HAP-1 (cell line): ENCODE data around the gene JUN.

Experiments
- DNase-seq, 2 experiments: peaks; one replicate each; pipeline ENCODE4 v3.0.0-alpha.2; 2016 to 2020; ENCODE audit warnings: low spot score in 2 of 2
- H3K27me3 ChIP-seq: fragments of 250-450 bp; sonication (Bioruptor Pico); 2 replicates; pipeline ENCODE4 v1.5.1; 2020; ENCODE audit warnings: low read depth, mild to moderate bottlenecking, moderate library complexity
- H3K36me3 ChIP-seq: fragments of 250-450 bp; sonication (Bioruptor Pico); replicated peaks from 2 replicates; pipeline ENCODE4 v1.5.1; 2020; ENCODE audit warnings: mild to moderate bottlenecking
- H3K4me1 ChIP-seq: fragments of 250-450 bp; sonication (Bioruptor Pico); 2 replicates; pipeline ENCODE4 v1.5.1; 2020; ENCODE audit warnings: mild to moderate bottlenecking
- H3K4me3 ChIP-seq: fragments of 250-450 bp; sonication (Bioruptor Pico); 2 replicates; pipeline ENCODE4 v1.5.1; 2020; ENCODE audit warnings: mild to moderate bottlenecking, moderate library complexity
- H3K9me3 ChIP-seq: fragments of 250-450 bp; sonication (Bioruptor Pico); 2 replicates; pipeline ENCODE4 v1.5.1; 2020; ENCODE audit warnings: mild to moderate bottlenecking, moderate library complexity
- in situ Hi-C: fragments of 300-500 bp; cut with MboI; formaldehyde crosslinking; loops from 3 replicates; pipeline ENCODE4 v1.14.3; 2020; ENCODE audit warnings: low sequenced_read_pairs, inconsistent platforms, mixed read lengths

The JUN gene

DNA sequence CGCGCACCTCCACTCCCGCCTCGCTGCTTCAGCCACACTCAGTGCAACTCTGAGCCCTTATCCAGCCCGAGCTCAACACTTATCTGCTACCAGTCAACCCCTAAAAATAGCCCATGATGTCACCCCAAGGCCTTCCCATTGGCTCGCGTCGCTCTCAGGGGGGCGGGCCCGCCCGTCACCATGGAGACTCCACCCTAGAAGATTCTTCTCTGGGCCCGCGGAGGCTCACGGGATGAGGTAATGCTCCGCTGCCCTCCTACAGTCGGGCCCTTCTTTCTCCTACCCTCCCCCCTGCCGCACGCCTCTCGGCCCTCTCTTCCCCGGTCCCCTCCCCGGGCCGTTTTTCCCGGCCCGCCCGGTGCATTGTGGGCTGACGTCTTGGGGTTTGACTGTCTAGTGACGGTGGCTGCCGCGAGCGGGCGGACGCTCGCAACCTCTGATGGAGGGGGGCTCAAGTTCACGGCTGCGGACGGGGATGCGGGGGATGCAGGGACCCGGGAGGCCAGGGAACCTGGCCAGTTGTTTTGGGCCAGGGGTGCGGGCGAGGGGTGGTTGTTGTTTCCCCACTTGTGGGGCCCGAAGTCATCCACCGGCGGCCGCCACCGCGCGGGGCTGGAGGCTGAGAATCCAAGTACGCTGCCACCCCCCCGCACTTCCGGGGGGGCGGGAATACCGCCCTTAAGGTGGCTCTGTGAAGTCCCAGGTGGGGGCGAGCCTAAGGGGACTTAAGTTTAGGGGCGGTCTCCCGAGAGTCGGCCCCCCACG lies at the start of gene JUN:
JUN (minus strand) TSS at position 55 of the 765 bp plus-strand sequence. CDS start 977 bp downstream, outside the sequence.
- Histone ChIP-seq H3K4me1 (no peaks in the 10 kb centered on the region), H3K9me3 (no peaks in the 10 kb centered on the region), H3K27me3 (no peaks in the 10 kb centered on the region), H3K36me3 (no peaks in the 10 kb centered on the region), H3K4me3 (peak within 1 kb of the TSS; percentile 82)
- DNase-seq, result peak; percentile 98 to 99
- in situ Hi-C loops, result no loop called here

GRCh38 chr1:58833166-58833565 lies 49.3 kb upstream of the JUN start:
- Histone ChIP-seq H3K36me3 (no peaks in the 10 kb centered on the region), H3K9me3 (no peaks in the 10 kb centered on the region), H3K27me3 (no peaks in the 10 kb centered on the region), H3K4me1 (no peaks in the 10 kb centered on the region), H3K4me3 (no peak overlapping the region)
- no peak for DNase-seq
- in situ Hi-C loops, result no loop called here

GRCh38 chr1:58830291-58830690 lies 46.4 kb upstream of the JUN start:
- in situ Hi-C loops, result no loop called here
- H3K4me1 ChIP-seq, result no peaks in the 10 kb centered on the region

GRCh38 chr1:58829866-58830265 lies 46.0 kb upstream of the JUN start:
- DNase-seq, result no peak
- H3K4me3 ChIP-seq, result no peak overlapping the region
- H3K36me3 ChIP-seq, result no peaks in the 10 kb centered on the region
- H3K9me3 ChIP-seq, result peaks cover 3% of the 10 kb centered on the region; the same call in 1 of the 2 replicates
- H3K27me3 ChIP-seq, result no peaks in the 10 kb centered on the region
- H3K4me1 ChIP-seq, result no peaks in the 10 kb centered on the region
- in situ Hi-C loops, result no loop called here

More at GRCh38 chr1:58830291-58830690, 46.4 kb upstream of the JUN start:
- Histone ChIP-seq H3K4me3 (no peak overlapping the region), H3K27me3 (no peaks in the 10 kb centered on the region), H3K9me3 (peaks cover 3% of the 10 kb centered on the region; the same call in 1 of the 2 replicates), H3K36me3 (no peaks in the 10 kb centered on the region)
- DNase-seq, result no peak

GRCh38 chr1:58827298-58827697 lies 43.5 kb upstream of the JUN start:
- H3K4me3 ChIP-seq, result no peak overlapping the region
- peaks cover 3% of the 10 kb centered on the region; the same call in 1 of the 2 replicates for H3K9me3 ChIP-seq
- in situ Hi-C loops, result no loop called here
- H3K27me3 ChIP-seq, result peaks cover 7% of the 10 kb centered on the region; the same call in 1 of the 2 replicates
- DNase-seq, result no peak
- H3K36me3 ChIP-seq, result no peaks in the 10 kb centered on the region
- no peaks in the 10 kb centered on the region for H3K4me1 ChIP-seq

DNA sequence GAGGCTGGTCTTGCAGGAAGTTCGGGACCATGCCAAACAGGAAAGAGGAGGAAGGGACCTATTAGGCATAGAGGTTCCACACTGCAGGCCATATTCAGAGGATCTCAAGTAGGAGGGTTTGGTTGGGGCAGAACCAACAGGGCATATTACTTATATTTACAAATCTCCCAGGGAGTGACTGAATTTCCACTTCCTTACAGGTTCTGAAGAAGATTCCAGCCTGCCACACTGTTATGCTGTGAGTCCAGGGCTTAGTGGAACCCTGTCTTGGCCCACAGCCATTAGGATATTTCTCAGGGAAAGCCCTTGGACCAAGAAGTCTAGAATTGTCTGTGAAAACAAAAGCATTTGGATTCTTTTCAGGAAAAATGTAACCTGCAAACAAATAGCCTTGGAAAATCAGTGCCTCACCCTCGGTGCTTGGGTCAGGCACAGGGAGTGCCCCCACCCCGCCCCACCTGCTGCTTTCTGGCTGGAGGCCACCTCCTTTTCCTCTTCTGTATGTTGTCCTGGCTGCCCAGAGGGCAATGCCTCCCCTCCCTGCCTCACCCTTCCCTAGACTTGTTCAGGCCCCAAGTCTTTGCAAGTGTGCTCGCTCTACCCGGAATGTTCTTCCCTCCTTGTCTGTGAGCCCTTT lies 41.0 kb upstream of the JUN start:
- DNase-seq, result no peak
- Histone ChIP-seq H3K4me3 (no peak overlapping the region), H3K36me3 (no peaks in the 10 kb centered on the region), H3K9me3 (peaks cover 3% of the 10 kb centered on the region; the same call in 1 of the 2 replicates), H3K27me3 (peaks cover 7% of the 10 kb centered on the region), H3K4me1 (no peaks in the 10 kb centered on the region)
- in situ Hi-C loops, result no loop called here

- Histone ChIP-seq H3K4me1 (peaks cover 2% of the 10 kb centered on the region), H3K36me3 (no peaks in the 10 kb centered on the region), H3K27me3 (peaks cover 10% of the 10 kb centered on the region), H3K9me3 (peaks cover 3% of the 10 kb centered on the region; the same call in 1 of the 2 replicates), H3K4me3 (no peak overlapping the region)
- in situ Hi-C loops, result no loop called here
- DNase-seq, result no peak
Measured at GRCh38 chr1:58823481-58824010, 39.7 kb upstream of the JUN start.

GRCh38 chr1:58821309-58821708 lies 37.5 kb upstream of the JUN start:
- Histone ChIP-seq H3K4me3 (no peak overlapping the region), H3K36me3 (no peaks in the 10 kb centered on the region), H3K4me1 (peaks cover 12% of the 10 kb centered on the region), H3K27me3 (peaks cover 10% of the 10 kb centered on the region), H3K9me3 (no peaks in the 10 kb centered on the region; the same call in 1 of the 2 replicates)
- no peak for DNase-seq
- in situ Hi-C loops, result no loop called here

DNA sequence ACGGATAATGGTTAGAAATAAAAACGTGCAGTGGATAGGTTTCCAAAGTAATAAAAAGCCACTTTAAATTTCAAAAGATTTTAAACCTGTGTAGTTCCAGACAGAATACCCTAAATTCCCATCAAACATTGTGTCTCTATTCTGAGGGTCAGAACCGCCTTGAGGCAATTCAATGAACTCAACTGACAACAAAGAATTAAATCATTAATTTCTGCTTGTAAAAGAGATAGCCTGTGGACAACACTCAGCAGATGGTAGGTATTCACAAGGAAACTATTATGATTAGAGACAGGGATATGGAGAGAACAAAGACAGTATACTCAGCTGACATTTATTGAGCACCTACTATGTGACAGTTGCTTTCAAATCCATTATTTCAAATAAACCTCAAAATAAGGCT lies 35.1 kb upstream of the JUN start:
- no peaks in the 10 kb centered on the region for H3K9me3 ChIP-seq
- H3K4me1 ChIP-seq, result peaks cover 23% of the 10 kb centered on the region
- peak; percentile 39 to 84 for DNase-seq
- in situ Hi-C loops, result no loop called here
- no peaks in the 10 kb centered on the region for H3K36me3 ChIP-seq
- peaks cover 10% of the 10 kb centered on the region for H3K27me3 ChIP-seq
- H3K4me3 ChIP-seq, result no peak overlapping the region

- Histone ChIP-seq H3K36me3 (no peaks in the 10 kb centered on the region), H3K4me3 (no peak overlapping the region), H3K9me3 (no peaks in the 10 kb centered on the region), H3K4me1 (peaks cover 23% of the 10 kb centered on the region), H3K27me3 (peaks cover 6% of the 10 kb centered on the region)
- in situ Hi-C loops, result no loop called here
- peak in 1 of 2 experiments; percentile 27 for DNase-seq
Measured at GRCh38 chr1:58818075-58818474, 34.2 kb upstream of the JUN start.

- Histone ChIP-seq H3K27me3 (peaks cover 3% of the 10 kb centered on the region; the same call in 1 of the 2 replicates), H3K9me3 (no peaks in the 10 kb centered on the region), H3K4me3 (peak overlapping the region; percentile 38), H3K36me3 (no peaks in the 10 kb centered on the region), H3K4me1 (peaks cover 26% of the 10 kb centered on the region)
- DNase-seq, result no peak
- in situ Hi-C loops, result no loop called here
Measured at GRCh38 chr1:58816747-58817221, 32.9 kb upstream of the JUN start.

DNA sequence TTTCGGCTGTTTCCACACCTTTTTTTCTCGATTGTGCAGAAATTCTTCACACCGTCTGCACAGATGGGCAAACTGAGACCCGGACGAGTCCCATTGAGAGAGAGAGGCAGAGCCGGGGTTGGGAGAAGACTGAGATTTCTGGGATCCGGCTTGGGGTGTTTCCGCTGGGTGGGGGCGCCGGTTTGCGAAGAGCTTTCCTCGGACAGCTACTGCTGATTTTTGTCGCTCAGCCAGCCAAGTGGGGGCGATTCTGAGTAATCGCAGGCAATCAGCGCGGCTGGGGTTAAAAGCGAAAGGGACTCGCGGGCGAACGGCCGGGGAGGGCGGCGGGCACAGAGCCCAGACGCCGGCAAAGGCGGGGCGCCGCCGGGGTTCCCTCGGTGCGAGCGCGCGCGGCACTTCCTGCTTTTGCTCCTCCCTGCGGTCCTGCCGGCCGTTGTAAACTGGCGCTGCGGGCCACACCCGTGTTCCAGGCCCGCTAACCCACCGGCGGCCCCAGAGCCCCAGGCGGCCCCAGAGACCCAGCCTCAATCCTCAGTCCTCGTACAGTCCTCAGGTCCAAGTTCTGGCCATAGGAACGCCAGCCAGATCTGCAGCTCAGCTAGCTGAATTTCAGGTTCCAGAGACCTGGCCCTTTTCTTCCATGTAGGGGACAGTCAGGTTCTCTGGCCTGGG lies 32.4 kb upstream of the JUN start:
- Histone ChIP-seq H3K27me3 (peaks cover 3% of the 10 kb centered on the region; the same call in 1 of the 2 replicates), H3K4me1 (peaks cover 26% of the 10 kb centered on the region), H3K9me3 (no peaks in the 10 kb centered on the region), H3K4me3 (peak overlapping the region; percentile 38), H3K36me3 (no peaks in the 10 kb centered on the region)
- in situ Hi-C loops, result no loop called here
- DNase-seq, result peak; percentile 37 to 82

GRCh38 chr1:58815686-58816071 lies 31.8 kb upstream of the JUN start:
- Histone ChIP-seq H3K4me1 (peaks cover 26% of the 10 kb centered on the region), H3K4me3 (peak overlapping the region; percentile 38), H3K9me3 (no peaks in the 10 kb centered on the region; the same call in 1 of the 2 replicates), H3K27me3 (peaks cover 3% of the 10 kb centered on the region; the same call in 1 of the 2 replicates), H3K36me3 (no peaks in the 10 kb centered on the region)
- in situ Hi-C loops, result no loop called here
- peak; percentile 16 to 47 for DNase-seq
